K562 (cell line): Measurements from ENCODE around the gene EML3. TPM values are rescaled to one million over a fixed set of nuclear protein-coding genes. Genes with fewer than 3 reads are reported as not detected.

ENCODE experiments used
- ADNP ChIP-seq: fragments of 200-800 bp; sonication (Bioruptor generic); IDR thresholded peaks from 2 replicates; pipeline ENCODE4 v1.6.1; 2016; ENCODE audit warnings: missing genetic modification characterization, missing compliant biosample characterization
- BCOR ChIP-seq: fragments of 450-650 bp; IDR thresholded peaks from 2 replicates; pipeline ENCODE4 v1.6.1; 2016
- CEBPB ChIP-seq: fragments of 450-650 bp; IDR thresholded peaks from 2 replicates; pipeline ENCODE4 v1.6.1; 2016; ENCODE audit warnings: missing genetic modification characterization, missing compliant biosample characterization
- FOXK2 ChIP-seq, 2 experiments: fragments of 450-650 bp; IDR thresholded peaks in 1 of 2; conservative IDR thresholded peaks in 1 of 2; 2 replicates each; pipeline ENCODE4 v1.6.1; 2016; ENCODE audit warnings: low read depth in 2 of 2, mild to moderate bottlenecking in 1 of 2
- HNRNPH1 ChIP-seq: fragments of 200-400 bp; formaldehyde crosslinking; optimal IDR thresholded peaks from 2 replicates; pipeline ENCODE3; 2017; ENCODE audit warnings: low read depth, mild to moderate bottlenecking, low read length, moderate library complexity
- PHB ChIP-seq: fragments of 250-450 bp; sonication (Bioruptor Pico); IDR thresholded peaks from 2 replicates; pipeline ENCODE4 v1.5.0; 2021
- RCOR1 ChIP-seq, 2 experiments: IDR thresholded peaks; 2 replicates each; pipeline ENCODE4 v1.6.1; 2012; ENCODE audit warnings: low read depth in 2 of 2, low read length in 2 of 2, borderline replicate concordance in 1 of 2, improper control_type of control experiment in 1 of 2
- SMARCA5 ChIP-seq: fragments of 450-650 bp; IDR thresholded peaks from 2 replicates; pipeline ENCODE4 v1.6.1; 2016
- SRSF9 ChIP-seq: fragments of 200-400 bp; formaldehyde crosslinking; IDR thresholded peaks from 2 replicates; pipeline ENCODE4 v1.6.1; 2017; ENCODE audit warnings: low read depth, low read length, borderline replicate concordance
- SUPT5H ChIP-seq: fragments of 450-650 bp; IDR thresholded peaks from 2 replicates; pipeline ENCODE4 v1.6.1; 2016
- TRIM28 ChIP-seq: fragments of 450-650 bp; IDR thresholded peaks from 2 replicates; pipeline ENCODE4 v1.6.1; 2017
- ZNF224 ChIP-seq: sonication (generic); formaldehyde crosslinking; IDR thresholded peaks from 2 replicates; pipeline ENCODE4 v1.8.0; 2022; ENCODE audit warnings: mild to moderate bottlenecking, missing genetic modification reagents
- ZNF717 ChIP-seq: fragments of 250-450 bp; sonication (Bioruptor Pico); IDR thresholded peaks from 2 replicates; pipeline ENCODE4 v1.5.0; 2021
- polyA plus RNA-seq, 8 experiments: library from polyadenylated mRNA; depleted of rRNA in 4 of 8; stranded (reverse) in 5 of 8; unstranded in 3 of 8; fragments of >200 nt; fragmentation: Nextera tagmentation in 2 of 8; fragmentation: Illumina TruSeq in 1 of 8; extraction: Ambion mirVana in 2 of 8; extraction: Trizol in 1 of 8; gene quantifications; 2 replicates each; pipeline versions ENCODE4 v1.2.1 to v1.2.3, GENCODE V29; 2011 to 2014; ENCODE audit warnings: inconsistent platforms in 1 of 8, missing spikeins in 1 of 8
- total RNA-seq, 7 experiments: library from RNA; depleted of rRNA in 6 of 7; stranded (reverse); fragments of >200 nt in 6 of 7; fragmentation: Illumina TruSeq in 2 of 7; extraction: Trizol in 2 of 7; gene quantifications; 2 replicates each; pipeline versions ENCODE4 v1.2.1 to v1.2.3, GENCODE V29; 2011 to 2021; ENCODE audit warnings: low replicate concordance in 1 of 7
- TF ChIP-seq, protein P1 (sequence below): fragments of 250-450 bp; sonication (Bioruptor Pico); IDR thresholded peaks from 2 replicates; pipeline ENCODE4 v1.5.0; 2020; ENCODE audit warnings: mild to moderate bottlenecking, borderline replicate concordance

EML3 gene
- total and polyA plus RNA-seq, 9 of the 15 experiments (the other 6 are each of a cell fraction or from before 2014, with no cell fraction given) = 0.32 to 90.5 (median 26.4) TPM

DNA sequence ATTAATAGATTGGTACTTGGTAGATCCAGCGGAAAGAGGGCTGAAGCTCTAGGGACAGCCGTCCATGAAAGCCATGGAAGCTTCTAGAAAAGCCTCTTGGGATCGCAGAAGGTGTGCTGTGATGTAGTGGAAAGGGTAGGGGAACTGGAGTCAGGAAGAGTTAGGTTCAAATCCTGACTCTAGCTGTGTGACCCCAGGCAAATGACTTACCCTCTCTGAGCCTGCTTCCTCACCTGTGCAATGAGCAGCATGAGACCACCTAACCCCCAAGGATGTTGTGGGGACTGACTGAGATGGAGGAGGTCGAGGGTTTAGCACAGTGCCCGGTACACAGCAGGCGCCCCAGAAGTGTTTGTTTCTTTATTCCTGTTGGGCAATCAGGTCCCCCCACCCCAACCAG, 2.2 kb downstream of the EML3 start (continued):
- TF ChIP-seq, protein P1, sequence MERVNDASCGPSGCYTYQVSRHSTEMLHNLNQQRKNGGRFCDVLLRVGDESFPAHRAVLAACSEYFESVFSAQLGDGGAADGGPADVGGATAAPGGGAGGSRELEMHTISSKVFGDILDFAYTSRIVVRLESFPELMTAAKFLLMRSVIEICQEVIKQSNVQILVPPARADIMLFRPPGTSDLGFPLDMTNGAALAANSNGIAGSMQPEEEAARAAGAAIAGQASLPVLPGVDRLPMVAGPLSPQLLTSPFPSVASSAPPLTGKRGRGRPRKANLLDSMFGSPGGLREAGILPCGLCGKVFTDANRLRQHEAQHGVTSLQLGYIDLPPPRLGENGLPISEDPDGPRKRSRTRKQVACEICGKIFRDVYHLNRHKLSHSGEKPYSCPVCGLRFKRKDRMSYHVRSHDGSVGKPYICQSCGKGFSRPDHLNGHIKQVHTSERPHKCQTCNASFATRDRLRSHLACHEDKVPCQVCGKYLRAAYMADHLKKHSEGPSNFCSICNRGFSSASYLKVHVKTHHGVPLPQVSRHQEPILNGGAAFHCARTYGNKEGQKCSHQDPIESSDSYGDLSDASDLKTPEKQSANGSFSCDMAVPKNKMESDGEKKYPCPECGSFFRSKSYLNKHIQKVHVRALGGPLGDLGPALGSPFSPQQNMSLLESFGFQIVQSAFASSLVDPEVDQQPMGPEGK (CRISPR knock-in tag) = no peak
- TF ChIP-seq PHB (no peak), SMARCA5 (peak; percentile 70), CEBPB (peak; percentile 31; the same call in 1 of the 2 replicates), ZNF224 (CRISPR knock-in tag) (no peak), TRIM28 (no peak), ZNF717 (CRISPR knock-in tag) (no peak), ADNP (no peak; the same call in 1 of the 2 replicates), SUPT5H (no peak), BCOR (peak; percentile 96), HNRNPH1 (no peak), SRSF9 (no peak), FOXK2 (conservative IDR thresholded peaks at IDR 0.05 in 1 of 2, IDR thresholded peaks at IDR 0.05 in 1 of 2; ENCODE audit: low read depth in 2 of 2) (no peak), RCOR1 (IDR thresholded peaks at IDR 0.05; ENCODE audit: borderline replicate concordance in 1 of 2, low read depth in 2 of 2, low read length in 2 of 2) (peak in 1 of 2 experiments; percentile 64; a peak in 2 of 4 replicates)
- TF ChIP-seq, all 486 proteins: peak for 10
